ENCODE data around the gene HOXB5. TPM values are rescaled to one million over a fixed set of nuclear protein-coding genes. Genes with fewer than 3 reads are reported as not detected.

Gene HOXB5
- total and polyA plus RNA-seq, 2 donors (not counting 1 experiment from before 2014, with no cell fraction given), result not detected

DNA sequence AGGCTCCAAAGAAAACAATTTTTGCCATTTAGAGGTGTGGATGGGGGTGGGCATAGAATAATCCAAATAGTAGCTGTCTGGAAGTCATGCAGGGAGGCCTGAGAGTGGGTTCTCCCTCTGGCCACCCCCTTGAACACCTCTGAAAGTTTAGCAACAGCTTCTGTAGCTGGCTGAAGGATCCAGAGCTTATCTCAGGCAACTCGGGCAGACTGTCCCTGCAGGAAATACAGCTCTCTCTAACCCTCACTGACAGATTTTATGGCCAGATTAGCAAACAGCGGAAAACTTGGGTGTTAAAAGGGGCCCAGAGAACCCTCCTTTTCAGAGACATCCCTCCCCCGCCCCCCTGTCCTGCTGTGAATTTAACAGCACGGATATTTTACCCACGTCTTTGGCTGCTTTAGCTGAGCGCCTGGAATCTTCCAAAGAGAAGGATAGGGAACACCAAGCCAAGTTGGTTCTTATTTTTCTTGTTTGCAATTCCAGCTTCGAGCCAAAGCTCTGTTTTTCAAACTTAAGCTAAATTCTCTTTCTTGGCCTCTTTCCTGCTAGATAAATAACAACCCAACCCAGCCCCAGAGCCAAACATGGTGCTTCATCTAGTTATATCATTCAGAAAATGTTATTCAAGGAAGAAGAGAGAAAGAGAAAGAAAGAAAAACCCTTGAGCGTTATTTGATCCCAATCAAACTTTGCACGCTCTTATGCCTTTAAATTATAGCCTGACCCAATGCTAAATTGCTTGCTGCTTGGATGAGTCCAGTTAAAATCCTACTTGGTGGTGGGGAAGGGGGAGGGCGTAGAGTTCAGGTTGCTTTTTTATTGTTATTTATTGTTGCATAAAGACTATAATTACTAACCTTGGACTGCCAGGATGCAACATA lies 46.4 kb downstream of the HOXB5 start:
- Histone ChIP-seq H2AFZ (ENCODE audit: insufficient read depth, low read depth, low read length, poor library complexity, severe bottlenecking) (peak overlapping the region; percentile 39), H3K4me1 (ENCODE audit: control insufficient read depth in 2 of 2, insufficient read depth in 2 of 2, low read length in 2 of 2) (peaks cover 34 to 35% of the 10 kb centered on the region in 2 donors), H3K4me3 (ENCODE audit: control extremely low read depth in 1 of 5, extremely low read depth in 1 of 5, insufficient read depth in 1 of 5, low read depth in 2 of 5, low read length in 4 of 5) (no peak overlapping the region), H3K4me2 (replicated peaks; ENCODE audit: low read depth, low read length, poor library complexity, severe bottlenecking) (peak overlapping the region; percentile 61), H3K9ac (ENCODE audit: low read length) (no peak overlapping the region), H4K20me1 (ENCODE audit: control insufficient read depth, insufficient read depth, low read length, poor library complexity, severe bottlenecking) (no peaks in the 10 kb centered on the region), H3K9me3 (ENCODE audit: control extremely low read depth in 1 of 3, control insufficient read depth in 2 of 3, insufficient read depth in 1 of 3, low read length in 2 of 3) (peaks cover 0 to 6% (median 0%) of the 10 kb centered on the region in 3 donors), H3K27me3 (replicated peaks in 1 of 4; ENCODE audit: control extremely low read depth in 1 of 4, control insufficient read depth in 3 of 4, insufficient read depth in 4 of 4, low read length in 3 of 4) (peaks cover 0 to 46% (median 16%) of the 10 kb centered on the region in 4 experiments), H3K27ac (ENCODE audit: low read length in 2 of 2) (no peak overlapping the region), H3K79me2 (ENCODE audit: control insufficient read depth, insufficient read depth, low read length) (no peaks in the 10 kb centered on the region), H3K36me3 (replicated peaks in 1 of 2; ENCODE audit: control extremely low read depth in 1 of 2, control insufficient read depth in 1 of 2, extremely low read depth in 1 of 2, insufficient read depth in 2 of 2, low read length in 1 of 2) (no peaks in the 10 kb centered on the region)
- WGBS (ENCODE audit: insufficient coverage), result 68% methylated on average over 6 of the region's 10 CpGs
- ChIA-PET CTCF (interaction anchor here (0.6 to 1.5 kb wide), 3 partner anchors 55 to 297 kb away, joined by 3 to 4 read pairs (median 4); no protein-coding TSS in a partner anchor), POLR2A (interaction anchor here (0.7 kb wide), 1 partner anchor 78 kb away, joined by 4 read pairs; no protein-coding TSS in a partner anchor)
- H3K27ac Mint-ChIP-seq, result no peak overlapping the region
- H3K9me3 Mint-ChIP-seq (ENCODE audit: insufficient read depth), result no peaks in the 10 kb centered on the region
- intact Hi-C loops (cut with micrococcal nuclease), result loop anchor here (10.0 kb wide), 1 partner anchor 52 kb away; no protein-coding TSS in a partner anchor
- H3K27me3 Mint-ChIP-seq, result peaks cover 46% of the 10 kb centered on the region
- H3K4me3 Mint-ChIP-seq, result peak overlapping the region; percentile 40
- H3K4me1 Mint-ChIP-seq, result peaks cover 23% of the 10 kb centered on the region
- no peak for DNase-seq
- no peak for TF ChIP-seq EZH2 (IDR thresholded peaks at IDR 0.05; ENCODE audit: borderline replicate concordance, insufficient read depth, low read depth, low read length, poor library complexity, severe bottlenecking)
- TF ChIP-seq, protein P1, sequence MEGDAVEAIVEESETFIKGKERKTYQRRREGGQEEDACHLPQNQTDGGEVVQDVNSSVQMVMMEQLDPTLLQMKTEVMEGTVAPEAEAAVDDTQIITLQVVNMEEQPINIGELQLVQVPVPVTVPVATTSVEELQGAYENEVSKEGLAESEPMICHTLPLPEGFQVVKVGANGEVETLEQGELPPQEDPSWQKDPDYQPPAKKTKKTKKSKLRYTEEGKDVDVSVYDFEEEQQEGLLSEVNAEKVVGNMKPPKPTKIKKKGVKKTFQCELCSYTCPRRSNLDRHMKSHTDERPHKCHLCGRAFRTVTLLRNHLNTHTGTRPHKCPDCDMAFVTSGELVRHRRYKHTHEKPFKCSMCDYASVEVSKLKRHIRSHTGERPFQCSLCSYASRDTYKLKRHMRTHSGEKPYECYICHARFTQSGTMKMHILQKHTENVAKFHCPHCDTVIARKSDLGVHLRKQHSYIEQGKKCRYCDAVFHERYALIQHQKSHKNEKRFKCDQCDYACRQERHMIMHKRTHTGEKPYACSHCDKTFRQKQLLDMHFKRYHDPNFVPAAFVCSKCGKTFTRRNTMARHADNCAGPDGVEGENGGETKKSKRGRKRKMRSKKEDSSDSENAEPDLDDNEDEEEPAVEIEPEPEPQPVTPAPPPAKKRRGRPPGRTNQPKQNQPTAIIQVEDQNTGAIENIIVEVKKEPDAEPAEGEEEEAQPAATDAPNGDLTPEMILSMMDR (IDR thresholded peaks at IDR 0.05), result no peak
- no peak for ATAC-seq (ENCODE audit: low read depth)
